Inflammatory macrophage treated with lipopolysaccharide for 4 hours (primary cell): ENCODE results near the gene SNX20.

Experiments used
- DNase-seq: peaks from one replicate; pipeline ENCODE4 v3.0.0-alpha.2; 2020

SNX20 gene

GRCh38 chr16:50679676-50680555, 1.2 kb downstream of the SNX20 start:
- no peak for DNase-seq

- DNase-seq, result no peak
Observed at GRCh38 chr16:50679266-50679665, 1.8 kb downstream of the SNX20 start.

DNA sequence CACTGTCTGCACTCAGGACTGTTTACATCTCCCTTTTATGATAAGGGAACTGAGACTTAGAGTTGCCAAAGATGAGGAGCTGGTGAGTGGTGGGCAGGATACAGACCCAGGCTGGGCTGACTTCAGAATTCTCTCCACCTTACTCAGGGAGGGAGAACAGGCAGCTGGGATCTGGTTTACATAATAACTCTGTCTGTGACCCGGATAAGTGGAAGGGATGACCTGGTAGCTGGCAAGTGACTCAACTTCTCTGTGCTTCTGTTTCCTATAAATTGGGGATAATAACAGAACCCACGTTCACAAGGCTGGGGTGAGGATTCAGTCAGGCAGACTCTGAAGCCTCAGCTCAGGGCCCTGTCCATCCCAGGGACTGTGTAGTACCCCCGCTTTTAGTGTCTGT, 2.6 kb downstream of the SNX20 start:
- DNase-seq, result peak; percentile 69

DNA sequence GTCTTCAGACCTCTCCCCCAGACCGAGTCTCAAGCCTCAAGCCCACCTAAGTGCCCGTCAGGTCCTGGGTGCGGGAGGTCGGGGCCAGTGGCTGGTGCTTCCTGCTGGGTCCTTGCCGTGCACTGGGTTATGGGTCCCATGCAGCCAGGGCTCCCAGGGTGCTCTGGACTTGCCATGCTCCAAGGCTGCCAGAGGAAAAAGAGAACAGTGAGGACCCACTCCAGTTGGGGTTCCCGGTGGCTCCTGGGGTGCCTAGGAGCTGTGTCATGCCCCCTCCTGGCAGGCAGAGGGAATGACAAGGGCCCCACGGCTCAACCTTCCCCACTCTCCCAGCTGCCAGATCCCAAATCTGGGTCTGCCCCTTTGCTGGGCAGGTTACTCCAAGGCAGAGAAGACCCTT, 3.8 kb downstream of the SNX20 start:
- no peak for DNase-seq

GRCh38 chr16:50676684-50677225, 4.4 kb downstream of the SNX20 start:
- DNase-seq, result no peak

GRCh38 chr16:50675686-50676610, 5.2 kb downstream of the SNX20 start:
- DNase-seq, result no peak

DNA sequence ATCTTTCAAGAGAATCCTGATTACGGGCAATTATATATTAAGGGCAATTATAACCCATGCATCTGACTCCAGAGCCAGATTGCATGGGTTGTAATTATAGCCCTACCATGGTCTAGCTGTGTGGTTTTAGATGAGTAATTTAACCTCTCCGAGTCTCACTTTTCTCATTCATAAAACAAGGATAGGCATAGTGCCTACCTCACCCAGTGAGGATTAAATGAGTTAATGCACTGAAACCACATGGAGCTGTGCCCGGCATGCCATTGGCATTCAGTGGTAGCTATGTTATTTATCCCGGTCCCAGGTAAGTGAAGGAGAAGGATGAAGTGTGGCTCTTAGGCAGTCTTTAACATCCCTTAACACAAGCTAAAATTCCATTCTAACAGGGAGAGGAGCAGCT, 6.3 kb downstream of the SNX20 start:
- no peak for DNase-seq

- no peak for DNase-seq
Observed at GRCh38 chr16:50673496-50674275, 7.4 kb downstream of the SNX20 start.

DNA sequence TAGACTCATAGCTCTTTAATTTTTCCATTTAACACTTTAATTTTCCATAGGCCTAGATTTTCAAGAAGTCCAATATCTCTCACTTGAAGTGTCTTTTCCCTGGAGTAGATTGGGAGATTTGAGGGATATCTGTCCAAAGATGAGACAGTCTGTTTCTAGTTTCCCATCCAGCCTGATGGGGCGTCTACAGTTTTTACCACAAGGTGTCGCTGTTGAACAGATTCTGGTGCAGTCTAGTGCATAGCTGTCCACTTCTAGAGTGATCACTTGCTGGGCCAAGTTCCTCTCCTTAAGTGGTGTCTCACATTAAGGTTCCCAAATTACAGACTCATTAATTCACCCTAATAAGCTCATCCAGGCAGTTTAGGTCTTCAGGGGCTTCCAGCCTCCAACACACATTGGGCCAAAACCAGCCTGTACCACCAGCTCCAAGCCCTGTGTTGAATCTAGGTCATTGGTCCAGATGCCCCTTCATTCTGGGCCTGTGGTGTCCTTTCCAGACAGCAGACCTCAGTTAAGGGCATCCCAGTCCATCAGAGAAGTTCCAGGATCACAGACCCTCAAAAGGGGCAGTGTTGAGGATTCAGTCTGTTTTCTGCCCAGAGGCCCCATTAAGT, 9.4 kb downstream of the SNX20 start:
- peak; percentile 71 for DNase-seq

- no peak for DNase-seq
Observed at GRCh38 chr16:50670476-50670875, 10.6 kb downstream of the SNX20 start.

GRCh38 chr16:50669741-50670140, 11.4 kb downstream of the SNX20 start:
- DNase-seq, result no peak

DNA sequence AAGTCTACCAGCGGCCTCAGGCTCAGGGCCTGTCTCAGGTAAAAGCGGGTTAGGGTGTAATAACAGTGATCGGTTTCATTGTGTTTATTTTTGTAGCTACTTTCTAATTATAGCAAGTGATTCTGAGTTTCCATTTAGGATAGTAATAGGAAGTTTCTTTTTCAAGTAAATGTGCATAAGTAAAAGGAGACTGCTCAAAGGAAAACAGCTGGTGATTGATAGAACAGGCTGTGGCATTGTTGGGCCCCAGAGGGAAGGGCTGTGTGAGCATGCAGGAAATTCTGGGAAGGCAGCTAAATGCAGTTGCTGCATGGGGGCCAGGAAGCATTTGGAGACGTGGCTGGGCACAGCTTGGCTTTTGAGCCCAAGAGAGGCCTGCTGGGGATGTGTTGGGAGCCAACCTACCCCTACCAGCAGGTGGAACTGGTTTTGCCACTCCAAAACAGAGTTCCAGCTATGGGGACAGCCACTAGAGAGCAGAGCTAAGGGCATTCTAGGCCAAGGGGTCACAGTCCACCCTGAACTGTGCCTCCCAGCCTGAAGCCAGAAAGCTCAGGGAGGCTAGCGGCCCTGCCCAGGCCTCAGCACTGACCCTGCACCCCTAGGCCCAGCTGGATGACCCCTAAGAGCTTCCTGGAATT, 12.6 kb downstream of the SNX20 start:
- no peak for DNase-seq

- no peak for DNase-seq
Observed at GRCh38 chr16:50667497-50668367, 13.4 kb downstream of the SNX20 start.

GRCh38 chr16:50666658-50667496, 14.2 kb downstream of the SNX20 start:
- DNase-seq, result peak; percentile 84

- DNase-seq, result peak; percentile 90
Observed at GRCh38 chr16:50665128-50665878, 15.8 kb downstream of the SNX20 start.

DNA sequence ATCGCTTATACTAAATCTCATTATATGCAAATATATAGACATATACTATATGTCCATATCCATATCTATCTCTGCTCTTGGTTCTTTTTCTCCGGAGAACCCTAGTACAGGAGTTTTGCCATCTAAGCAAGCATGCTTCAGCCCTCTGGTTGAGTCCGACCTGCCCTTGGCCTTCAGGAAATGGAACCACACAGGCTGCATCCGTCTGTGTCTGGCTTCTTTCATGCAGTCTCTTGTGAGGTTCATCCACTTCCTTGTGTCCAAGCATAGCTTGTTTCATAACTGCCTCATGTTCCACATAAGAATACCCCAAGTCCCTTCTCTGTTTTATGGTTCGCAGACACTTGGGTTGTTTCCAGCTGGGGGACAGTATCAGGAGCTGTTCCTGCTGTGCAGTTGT, 16.8 kb downstream of the SNX20 start:
- DNase-seq, result no peak

GRCh38 chr16:50662306-50662940, 18.7 kb downstream of the SNX20 start:
- no peak for DNase-seq

DNA sequence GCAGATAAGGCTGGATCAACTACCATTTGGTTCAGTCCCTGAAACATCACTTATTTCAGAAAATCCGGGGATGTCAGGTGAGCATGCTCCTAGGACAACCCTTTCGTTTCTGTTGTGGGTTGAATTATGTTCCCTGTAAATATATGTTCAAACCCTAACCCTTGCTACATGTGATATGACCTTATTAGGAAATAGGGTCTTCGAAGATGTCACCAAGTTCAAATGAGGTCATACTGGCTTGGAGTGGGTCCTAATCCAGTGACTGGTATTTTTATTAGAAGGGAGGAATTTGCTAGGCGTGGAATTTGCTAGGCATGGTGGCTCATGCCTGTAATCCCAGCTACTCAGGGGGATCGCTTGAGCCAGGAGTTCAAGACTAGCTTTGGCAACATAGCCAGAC, 21.3 kb downstream of the SNX20 start:
- DNase-seq, result no peak
